Measurements from ENCODE around the gene APOBEC4. TPM values are rescaled to one million over a fixed set of nuclear protein-coding genes. Genes with fewer than 3 reads are reported as not detected.
A peak's percentile ranks its signal among the peaks of the same experiment; 100 is the strongest.

The APOBEC4 gene
- total RNA-seq, 2 donors from 2014 or later, result not detected

- Histone ChIP-seq H3K4me1 (no peaks in the 10 kb centered on the region), H3K27me3 (no peaks in the 10 kb centered on the region), H3K9me3 (no peaks in the 10 kb centered on the region), H3K27ac (no peak overlapping the region), H3K36me3 (replicated peaks in 1 of 2; ENCODE audit: insufficient read depth in 1 of 2, low read depth in 2 of 2) (no peaks in the 10 kb centered on the region), H3K4me3 (no peak overlapping the region)
- intact Hi-C loops (cut with DNase I), result no loop called here
- DNase-seq, result peak in 1 of 4 donors; percentile 14
- ATAC-seq, result no peak
- TF ChIP-seq POLR2A (IDR thresholded peaks at IDR 0.05) (no peak), CTCF (IDR thresholded peaks at IDR 0.05) (no peak)
- WGBS, 2 donors, result 69 to 79% methylated on average over 1 of the region's 1 CpG
Measured at GRCh38 chr1:183674339-183674738, 21.2 kb upstream of the APOBEC4 start.

DNA sequence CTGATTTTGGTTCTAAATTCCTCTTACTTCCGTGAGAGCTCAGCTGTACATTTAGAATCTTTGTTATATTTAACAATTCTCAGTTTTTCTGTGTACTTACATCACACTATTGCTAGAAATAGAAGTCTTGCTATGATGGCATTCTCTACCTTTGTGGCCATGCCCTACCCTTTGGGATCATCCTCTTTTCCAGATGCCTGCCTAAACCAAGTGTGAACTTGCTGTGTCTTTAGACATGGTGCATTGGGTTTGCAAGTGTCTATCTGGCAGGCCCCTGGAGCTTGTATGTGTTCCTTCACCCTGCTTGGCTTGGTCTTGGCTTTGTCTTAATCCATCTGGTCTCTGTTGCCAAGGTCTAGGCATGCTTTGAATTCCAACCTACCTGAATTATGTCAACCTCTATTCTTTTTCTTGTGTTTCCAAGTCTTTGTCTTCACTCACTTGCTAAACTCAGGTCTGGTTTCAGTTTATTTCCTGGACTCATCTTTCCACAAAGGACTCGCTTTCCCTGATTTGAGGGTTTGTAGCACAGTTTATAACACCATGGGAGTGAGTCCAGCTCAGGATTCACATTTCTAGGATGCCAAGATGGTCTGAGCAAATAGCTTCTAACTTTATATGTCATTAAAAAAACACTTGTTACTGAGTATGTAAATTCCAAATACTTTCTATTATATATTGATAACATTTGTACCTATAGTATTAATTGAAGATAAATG lies 20.6 kb upstream of the APOBEC4 start:
- WGBS, 2 donors, result 79 to 87% methylated on average over 2 of the region's 2 CpGs
- Histone ChIP-seq H3K4me3 (no peak overlapping the region), H3K4me1 (no peaks in the 10 kb centered on the region), H3K9me3 (no peaks in the 10 kb centered on the region), H3K27ac (no peak overlapping the region), H3K27me3 (no peaks in the 10 kb centered on the region), H3K36me3 (replicated peaks in 1 of 2; ENCODE audit: insufficient read depth in 1 of 2, low read depth in 2 of 2) (no peaks in the 10 kb centered on the region)
- TF ChIP-seq CTCF (IDR thresholded peaks at IDR 0.05), result no peak
- TF ChIP-seq POLR2A (IDR thresholded peaks at IDR 0.05), result no peak
- intact Hi-C loops (cut with DNase I), result no loop called here
- ATAC-seq, result no peak
- no peak for DNase-seq

GRCh38 chr1:183670169-183670568 lies 17.1 kb upstream of the APOBEC4 start:
- Histone ChIP-seq H3K27ac (no peak overlapping the region), H3K4me3 (no peak overlapping the region), H3K36me3 (replicated peaks in 1 of 2; ENCODE audit: insufficient read depth in 1 of 2, low read depth in 2 of 2) (no peaks in the 10 kb centered on the region), H3K4me1 (no peaks in the 10 kb centered on the region), H3K27me3 (no peaks in the 10 kb centered on the region), H3K9me3 (no peaks in the 10 kb centered on the region)
- intact Hi-C loops (cut with DNase I), result no loop called here
- 80 to 100% methylated on average over 1 of the region's 1 CpG for WGBS, 2 donors
- TF ChIP-seq POLR2A (IDR thresholded peaks at IDR 0.05) (no peak), CTCF (IDR thresholded peaks at IDR 0.05) (no peak)
- DNase-seq (no peak), ATAC-seq (no peak)

DNA sequence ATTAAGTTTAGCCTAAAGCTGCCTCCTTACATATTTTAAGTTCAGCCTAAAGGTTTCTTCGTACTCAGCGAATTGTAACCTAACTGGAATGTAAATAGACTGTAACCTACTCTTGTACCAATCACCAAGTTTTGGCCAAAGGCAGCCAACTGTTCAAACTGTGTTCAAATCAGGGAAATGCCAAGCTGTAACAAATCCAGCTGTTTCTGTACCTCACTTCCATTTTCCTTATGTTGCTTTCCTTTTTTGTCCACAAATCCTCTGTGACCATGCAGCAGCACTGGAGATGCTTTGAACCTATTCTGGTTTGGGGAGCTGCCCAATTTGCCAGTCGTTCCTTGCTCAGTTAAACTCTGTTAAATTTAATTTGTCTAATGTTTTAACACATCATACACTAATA lies 3.2 kb upstream of the APOBEC4 start:
- TF ChIP-seq CTCF (IDR thresholded peaks at IDR 0.05) (no peak), POLR2A (IDR thresholded peaks at IDR 0.05) (no peak)
- ATAC-seq (no peak), DNase-seq (no peak)
- H3K27ac ChIP-seq, result no peak overlapping the region
- no peak overlapping the region for H3K4me3 ChIP-seq
- intact Hi-C loops (cut with DNase I), result no loop called here
- peaks cover 6% of the 10 kb centered on the region for H3K4me1 ChIP-seq
- H3K36me3 ChIP-seq (replicated peaks in 1 of 2; ENCODE audit: insufficient read depth in 1 of 2, low read depth in 2 of 2), result no peaks in the 10 kb centered on the region
- WGBS, 2 donors, result 81 to 83% methylated on average over 3 of the region's 3 CpGs
- H3K27me3 ChIP-seq, result no peaks in the 10 kb centered on the region
- H3K9me3 ChIP-seq, result no peaks in the 10 kb centered on the region

DNA sequence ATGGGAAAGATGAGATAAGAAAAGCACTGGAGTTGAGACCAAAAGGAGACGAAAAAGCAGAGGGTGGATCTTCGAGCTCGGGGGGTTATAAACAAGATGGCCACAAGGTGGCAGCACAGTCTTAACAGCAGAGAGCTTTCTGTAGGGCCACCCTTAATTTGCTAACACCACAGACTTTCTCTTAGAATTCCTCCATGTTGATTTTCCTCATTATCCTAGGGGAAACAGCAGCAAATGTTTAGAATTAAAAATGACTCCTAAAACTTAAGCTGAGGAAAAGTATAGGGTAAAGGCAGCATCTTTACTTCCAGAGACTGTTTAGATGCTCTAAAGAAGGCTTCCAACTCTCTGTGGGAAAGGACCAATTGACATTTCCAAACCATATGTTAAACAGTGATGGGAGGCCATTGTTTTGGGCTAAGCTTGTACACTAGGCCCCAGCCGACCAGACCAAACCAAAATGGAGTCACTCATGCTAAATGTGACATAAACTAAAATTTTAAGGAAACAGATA lies 2.5 kb upstream of the APOBEC4 start:
- DNase-seq (peak; percentile 79 to 86 (median 80)), ATAC-seq (peak; percentile 80)
- no peaks in the 10 kb centered on the region for H3K27me3 ChIP-seq
- no peaks in the 10 kb centered on the region for H3K9me3 ChIP-seq
- H3K36me3 ChIP-seq (replicated peaks in 1 of 2; ENCODE audit: insufficient read depth in 1 of 2, low read depth in 2 of 2), result no peaks in the 10 kb centered on the region
- intact Hi-C loops (cut with DNase I), result no loop called here
- H3K4me3 ChIP-seq, result no peak overlapping the region
- H3K27ac ChIP-seq, result no peak overlapping the region
- TF ChIP-seq POLR2A (IDR thresholded peaks at IDR 0.05), result no peak
- TF ChIP-seq CTCF (IDR thresholded peaks at IDR 0.05), result peak; percentile 65 to 88 (median 79)
- 3 to 6% methylated on average over 4 of the region's 4 CpGs for WGBS, 2 donors
- peaks cover 6% of the 10 kb centered on the region for H3K4me1 ChIP-seq

Data from body of pancreas (tissue), 4 donors.